SIG-M5 (cell line): ENCODE results near the gene CNTNAP2.

Source experiments
- DNase-seq: peaks from one replicate; lab custom pipeline; 2025; lab: John Stamatoyannopoulos, UW

Gene CNTNAP2

DNA sequence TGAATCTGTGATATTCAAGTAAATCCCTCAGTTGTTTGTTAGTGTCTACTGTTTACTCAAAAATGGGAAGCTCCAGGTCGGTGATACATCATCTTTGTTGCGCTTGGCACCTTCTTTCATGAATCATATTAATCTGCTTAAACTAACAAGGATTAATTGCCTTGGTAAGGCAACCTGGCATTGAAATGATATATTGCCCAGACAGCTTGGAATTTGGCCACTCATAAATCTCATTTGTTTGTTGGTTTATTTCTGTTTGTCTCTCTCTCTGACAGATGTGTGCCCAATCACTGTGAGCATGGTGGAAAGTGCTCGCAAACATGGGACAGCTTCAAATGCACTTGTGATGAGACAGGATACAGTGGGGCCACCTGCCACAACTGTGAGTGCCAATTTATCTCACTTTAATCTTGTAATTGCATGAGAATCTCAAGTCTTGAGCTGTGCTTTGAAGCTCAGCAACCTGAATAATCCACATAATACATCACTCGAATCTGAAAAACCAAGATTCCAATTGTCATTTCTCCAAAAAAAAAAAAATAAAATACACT is 1369.1 kb downstream of the CNTNAP2 start:
- DNase-seq: no peak

DNA sequence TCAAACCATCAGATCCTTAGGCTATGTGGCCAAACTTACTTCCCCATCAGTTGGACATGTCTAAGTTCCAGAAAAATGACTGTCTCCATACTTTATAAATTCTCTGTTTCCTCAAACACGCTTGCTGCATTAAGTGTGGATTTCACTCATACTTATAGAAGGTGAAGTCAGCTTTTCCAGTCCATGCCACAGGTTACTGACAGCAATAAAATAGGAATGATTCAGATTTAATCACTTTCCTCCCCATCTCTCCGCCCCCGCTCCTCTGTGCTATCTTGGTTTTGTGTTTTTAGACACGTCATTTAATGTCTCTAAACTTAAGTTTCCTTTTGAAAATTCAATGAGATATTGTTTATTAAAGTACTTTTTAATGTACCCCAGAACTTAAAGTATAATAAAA is 1376.0 kb downstream of the CNTNAP2 start:
- DNase-seq: no peak

DNA sequence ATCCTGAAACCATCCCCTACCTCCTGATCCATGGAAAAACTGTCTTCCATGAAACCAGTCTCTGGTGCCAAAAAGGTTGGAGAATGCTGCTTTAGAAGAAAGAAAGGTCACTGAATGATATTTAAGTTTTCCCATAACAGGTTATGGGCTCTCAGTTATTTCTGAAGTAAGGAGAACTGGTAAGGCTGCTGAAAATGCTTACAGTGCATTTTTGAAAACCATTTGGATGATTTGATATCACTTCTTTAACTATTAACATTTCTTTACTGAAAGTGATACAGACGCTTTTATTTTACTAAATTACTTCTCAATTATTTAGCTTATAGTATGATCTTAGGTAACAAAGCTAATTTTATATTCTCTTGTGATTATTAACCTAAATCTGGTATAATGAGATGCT is 1379.6 kb downstream of the CNTNAP2 start:
- DNase-seq: no peak

DNA sequence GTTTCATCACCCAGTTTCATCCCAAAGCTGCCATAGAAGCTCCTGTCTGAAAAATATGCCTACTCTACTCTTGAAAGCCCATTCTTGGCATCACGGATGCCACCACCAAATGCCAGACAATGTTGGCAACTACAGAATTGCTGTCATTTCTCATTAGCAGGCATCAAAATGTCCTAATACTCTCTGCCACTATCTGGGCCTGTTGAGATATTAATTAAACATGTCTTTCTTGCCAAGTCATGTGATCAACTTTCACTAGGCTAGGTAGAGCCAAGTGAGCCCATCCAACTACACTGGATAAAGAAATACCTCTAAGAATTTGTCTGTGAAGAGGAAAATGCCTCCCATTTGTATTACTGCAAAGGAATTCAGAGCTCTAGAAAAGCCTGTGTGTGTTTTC is 1380.6 kb downstream of the CNTNAP2 start:
- DNase-seq: no peak

DNA sequence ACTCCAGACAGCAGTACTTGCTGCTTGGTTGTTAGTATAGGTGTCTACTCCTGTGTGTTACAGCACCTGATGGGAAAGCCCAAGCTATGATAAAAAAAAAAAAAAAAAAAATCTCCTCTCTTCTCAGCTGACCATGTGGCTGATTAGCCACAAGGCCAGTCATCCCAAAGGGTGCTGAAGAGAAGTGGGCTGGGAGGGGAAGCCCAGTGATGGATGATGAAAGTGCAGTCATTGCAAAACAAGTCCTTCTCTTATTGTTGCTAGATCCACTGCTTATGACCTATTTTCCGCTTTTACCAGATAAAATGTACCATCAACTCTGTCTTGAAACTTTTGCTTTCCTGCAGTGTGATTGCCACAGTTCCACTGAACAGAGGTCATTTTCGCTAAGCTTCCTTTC is 1381.5 kb downstream of the CNTNAP2 start:
- no peak for DNase-seq

DNA sequence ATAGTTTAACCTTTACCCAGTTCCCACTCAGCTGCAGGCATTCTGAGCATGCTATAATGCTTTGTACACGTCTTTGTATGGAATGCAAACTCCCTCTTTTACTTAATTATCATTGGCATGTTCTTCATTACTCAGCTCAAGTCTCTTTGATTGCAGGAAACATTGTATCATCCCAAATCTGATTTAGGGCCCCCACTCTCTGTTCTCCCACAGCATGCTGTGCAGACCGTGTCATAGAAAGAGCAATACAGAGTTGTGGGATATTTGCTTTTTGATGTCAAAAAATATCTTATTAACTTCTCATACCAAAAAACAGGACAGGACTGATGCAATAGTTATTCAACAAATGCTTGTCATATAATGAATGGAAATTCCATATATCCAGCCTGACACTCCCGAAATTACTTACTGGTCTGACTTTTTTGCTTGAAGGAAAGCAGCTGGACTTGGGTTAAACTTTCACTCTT is 1392.5 kb downstream of the CNTNAP2 start:
- no peak for DNase-seq

GRCh38 chr7:147509541-147510200 is 1393.1 kb downstream of the CNTNAP2 start:
- DNase-seq: no peak

DNA sequence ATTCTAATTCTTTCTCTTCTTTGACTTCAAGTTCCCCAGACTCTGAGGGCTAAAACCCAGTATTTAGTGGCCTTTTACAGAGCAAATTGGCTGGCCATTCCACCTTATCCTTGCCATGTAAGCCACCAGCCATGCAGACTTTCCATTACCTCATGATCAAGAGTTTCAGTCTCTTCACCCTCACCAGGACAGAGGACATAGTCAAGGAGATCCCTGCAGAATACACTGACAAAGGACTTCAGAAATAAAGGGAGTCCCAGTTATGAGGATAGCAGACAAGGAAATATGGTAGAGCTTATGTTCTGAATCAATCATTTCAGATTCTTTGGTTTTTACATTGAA is 1393.6 kb downstream of the CNTNAP2 start:
- DNase-seq: no peak

DNA sequence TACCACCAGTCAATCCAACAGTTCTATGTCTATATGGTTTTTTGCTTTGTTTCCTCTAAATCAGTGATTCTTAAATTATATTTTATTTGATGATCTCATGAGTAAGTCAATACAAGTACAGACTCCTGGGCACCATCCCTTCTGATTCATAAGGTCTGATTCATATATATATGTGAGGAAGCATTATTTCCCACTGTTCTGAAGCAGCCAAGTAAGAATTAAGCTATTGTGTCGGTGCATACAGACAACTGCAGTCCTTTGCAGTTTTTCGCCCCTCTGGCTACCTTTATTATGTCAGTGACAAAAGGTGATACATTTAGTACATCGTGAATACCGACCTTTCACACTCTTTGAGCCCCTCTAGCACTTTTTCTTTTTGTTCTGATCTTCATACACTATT is 1394.3 kb downstream of the CNTNAP2 start:
- DNase-seq: no peak

DNA sequence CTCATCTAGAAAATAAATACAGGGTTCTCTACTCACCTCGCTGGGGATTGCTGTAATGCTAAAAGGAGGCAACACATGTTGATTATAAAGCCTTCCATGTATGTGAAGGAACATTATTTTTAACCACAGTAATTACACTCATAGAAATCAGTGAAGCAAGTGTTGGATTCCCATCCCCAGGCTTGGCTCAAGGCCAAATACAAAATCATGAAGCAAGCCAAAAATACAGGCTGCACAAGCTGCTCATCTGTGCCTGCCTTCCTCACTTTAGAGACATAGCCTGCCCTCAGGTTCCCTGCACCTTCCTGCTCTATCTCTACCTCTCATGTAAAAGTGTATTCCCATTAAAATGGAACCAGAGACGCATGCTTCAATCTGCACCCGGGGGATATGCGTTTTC is 1396.8 kb downstream of the CNTNAP2 start:
- no peak for DNase-seq

- DNase-seq: no peak
Measured at GRCh38 chr7:147516391-147516790, 1399.8 kb downstream of the CNTNAP2 start.

DNA sequence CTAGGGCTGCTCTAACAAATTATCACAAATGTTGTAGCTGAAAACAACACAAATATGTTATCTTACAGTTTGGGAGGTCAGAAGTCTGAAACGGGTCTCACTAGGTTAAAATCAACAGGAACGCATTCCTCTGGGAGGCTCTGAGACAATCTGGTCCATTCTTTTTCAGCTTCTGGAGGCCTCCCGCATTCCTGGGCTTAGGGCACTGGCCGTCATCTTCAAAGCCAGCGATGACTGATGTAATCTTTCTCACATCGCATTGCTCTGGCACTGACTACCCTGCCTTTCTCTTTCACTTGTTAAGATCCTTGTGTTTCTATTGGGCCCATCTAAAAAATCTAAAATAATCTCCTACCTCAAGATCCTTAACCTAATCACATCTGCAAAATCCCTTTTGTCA is 1402.5 kb downstream of the CNTNAP2 start:
- no peak for DNase-seq

- DNase-seq: no peak
Measured at GRCh38 chr7:147523056-147523455, 1406.5 kb downstream of the CNTNAP2 start.

- DNase-seq: no peak
Measured at GRCh38 chr7:147524726-147525250, 1408.2 kb downstream of the CNTNAP2 start.

GRCh38 chr7:147525325-147525724 is 1408.7 kb downstream of the CNTNAP2 start:
- DNase-seq: no peak

DNA sequence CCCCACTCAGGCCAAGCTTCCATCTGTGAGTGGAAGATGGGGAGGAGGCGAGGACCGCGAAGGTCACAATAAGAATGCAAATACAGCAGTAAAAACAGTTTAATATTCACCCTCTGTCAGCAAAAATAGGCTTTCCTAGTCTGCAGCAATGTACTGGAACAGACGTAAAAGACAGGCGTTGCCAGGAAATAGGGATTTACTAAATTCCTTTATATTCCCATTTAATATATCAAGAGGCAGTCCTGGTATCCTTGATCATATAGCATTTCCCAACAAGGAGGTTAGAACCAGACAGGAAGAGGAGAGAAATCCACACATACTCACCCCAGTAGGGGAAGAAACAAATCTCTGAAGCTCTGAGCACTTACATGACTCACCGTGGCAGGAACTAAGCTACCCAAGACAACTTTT is 1419.1 kb downstream of the CNTNAP2 start:
- DNase-seq: no peak

- no peak for DNase-seq
Measured at GRCh38 chr7:147539685-147540084, 1423.1 kb downstream of the CNTNAP2 start.

GRCh38 chr7:147540743-147541142 is 1424.1 kb downstream of the CNTNAP2 start:
- DNase-seq: no peak

GRCh38 chr7:147541261-147541660 is 1424.7 kb downstream of the CNTNAP2 start:
- no peak for DNase-seq

- DNase-seq: no peak
Measured at GRCh38 chr7:147547252-147547897, 1430.8 kb downstream of the CNTNAP2 start.

DNA sequence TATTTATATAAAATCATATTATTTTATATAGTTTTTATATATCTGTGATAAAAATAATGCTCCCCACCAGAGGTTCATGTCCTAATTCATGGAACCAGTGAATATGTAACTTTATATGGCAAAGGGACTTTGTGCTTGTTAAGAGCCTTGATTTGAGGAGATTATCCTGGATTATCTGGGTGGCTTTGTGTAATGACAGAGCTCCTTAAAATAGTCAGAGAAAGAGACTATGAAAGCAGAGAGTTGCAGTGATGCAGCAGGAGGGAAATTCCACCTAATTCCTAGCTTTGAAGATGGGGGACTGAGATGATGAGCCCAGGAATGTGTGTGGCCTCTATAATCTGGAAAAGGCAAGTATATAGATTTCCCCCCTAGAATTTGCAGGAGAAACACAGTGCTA is 1439.7 kb downstream of the CNTNAP2 start:
- no peak for DNase-seq

DNA sequence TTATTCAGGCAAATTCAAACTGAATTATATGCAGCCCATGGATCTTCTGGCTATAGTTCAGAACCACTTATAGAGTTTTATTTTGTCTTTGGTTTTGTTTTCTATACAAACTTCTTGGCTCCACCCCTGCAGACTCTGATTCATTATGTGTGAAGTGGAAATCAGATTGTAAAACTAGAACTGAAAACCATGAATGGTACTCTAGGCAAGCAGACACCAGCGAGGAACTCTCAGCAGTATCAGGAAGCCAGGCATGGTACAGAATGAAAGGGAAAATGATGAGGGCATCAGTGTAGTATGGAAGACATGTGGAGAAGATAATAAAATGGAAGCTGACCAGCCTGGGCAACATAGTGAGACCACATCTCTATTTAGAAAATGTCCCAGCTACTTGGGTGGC is 1447.1 kb downstream of the CNTNAP2 start:
- DNase-seq: no peak

DNA sequence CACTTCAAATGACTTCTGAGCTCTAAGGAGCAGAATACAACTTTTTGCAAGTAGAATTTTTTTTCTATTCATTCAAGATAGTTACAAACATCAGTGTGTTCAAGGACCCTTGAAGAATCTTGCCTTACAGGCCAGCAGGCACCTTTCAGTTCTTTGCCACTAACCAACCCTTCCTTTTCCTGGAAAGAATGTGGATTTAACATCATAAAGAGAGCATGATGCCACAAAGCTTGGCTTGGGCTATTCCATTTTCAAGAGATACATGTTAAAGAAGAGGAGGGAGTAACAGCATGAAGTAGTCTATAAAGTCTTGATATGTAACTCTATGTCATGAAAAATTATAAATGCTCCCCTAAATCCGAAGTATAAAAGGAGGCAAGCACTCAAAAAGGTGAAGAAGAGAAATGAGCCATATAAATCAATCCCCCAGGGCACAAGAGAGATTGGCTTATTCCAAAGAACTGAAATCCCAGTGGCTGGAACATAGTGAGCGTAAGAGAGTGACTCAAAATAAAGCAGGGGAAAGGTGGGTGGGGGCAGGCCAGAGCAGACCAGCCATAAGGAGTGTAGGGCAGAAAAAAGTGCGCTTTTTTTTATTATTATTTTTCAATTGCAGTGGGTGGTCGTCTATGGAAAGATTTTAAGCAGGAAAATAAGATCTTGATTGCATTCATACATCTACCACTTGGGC is 1448.3 kb downstream of the CNTNAP2 start:
- DNase-seq: no peak
